BE2C (cell line): ENCODE measurements around the gene CCR9. TPM values are rescaled to one million over a fixed set of nuclear protein-coding genes. Genes with fewer than 3 reads are reported as not detected.

Experiments used
- DNase-seq: peaks from one replicate; pipeline ENCODE4 v3.0.0-alpha.2; 2020
- H3K27me3 ChIP-seq: fragments of 250-450 bp; sonication (Bioruptor Pico); 2 replicates; pipeline ENCODE4 v1.5.1; 2020; ENCODE audit warnings: mild to moderate bottlenecking
- H3K36me3 ChIP-seq: fragments of 250-450 bp; sonication (Bioruptor Pico); 2 replicates; pipeline ENCODE4 v1.5.1; 2020; ENCODE audit warnings: mild to moderate bottlenecking
- H3K4me1 ChIP-seq: fragments of 250-450 bp; sonication (Bioruptor Pico); 2 replicates; pipeline ENCODE4 v1.5.1; 2020
- H3K4me3 ChIP-seq: 2 replicates; pipeline ENCODE4 v1.5.1; 2011; ENCODE audit warnings: low read depth, low read length
- H3K9me3 ChIP-seq: fragments of 250-450 bp; sonication (Bioruptor Pico); 2 replicates; pipeline ENCODE4 v1.5.1; 2020
- polyA plus RNA-seq: library from polyadenylated mRNA; unstranded; fragments of >200 nt; gene quantifications from one replicate; pipeline ENCODE4 v1.2.1, GENCODE V29; 2012; ENCODE audit warnings: low read depth, missing spikeins; ENCODE audit not compliant: insufficient read length, insufficient read depth
- TF ChIP-seq, protein P1 (sequence below): IDR thresholded peaks from 2 replicates; pipeline ENCODE4 v1.5.1; 2012; ENCODE audit warnings: mild to moderate bottlenecking, low read depth, low read length

The CCR9 gene
- polyA plus RNA-seq = not detected

DNA sequence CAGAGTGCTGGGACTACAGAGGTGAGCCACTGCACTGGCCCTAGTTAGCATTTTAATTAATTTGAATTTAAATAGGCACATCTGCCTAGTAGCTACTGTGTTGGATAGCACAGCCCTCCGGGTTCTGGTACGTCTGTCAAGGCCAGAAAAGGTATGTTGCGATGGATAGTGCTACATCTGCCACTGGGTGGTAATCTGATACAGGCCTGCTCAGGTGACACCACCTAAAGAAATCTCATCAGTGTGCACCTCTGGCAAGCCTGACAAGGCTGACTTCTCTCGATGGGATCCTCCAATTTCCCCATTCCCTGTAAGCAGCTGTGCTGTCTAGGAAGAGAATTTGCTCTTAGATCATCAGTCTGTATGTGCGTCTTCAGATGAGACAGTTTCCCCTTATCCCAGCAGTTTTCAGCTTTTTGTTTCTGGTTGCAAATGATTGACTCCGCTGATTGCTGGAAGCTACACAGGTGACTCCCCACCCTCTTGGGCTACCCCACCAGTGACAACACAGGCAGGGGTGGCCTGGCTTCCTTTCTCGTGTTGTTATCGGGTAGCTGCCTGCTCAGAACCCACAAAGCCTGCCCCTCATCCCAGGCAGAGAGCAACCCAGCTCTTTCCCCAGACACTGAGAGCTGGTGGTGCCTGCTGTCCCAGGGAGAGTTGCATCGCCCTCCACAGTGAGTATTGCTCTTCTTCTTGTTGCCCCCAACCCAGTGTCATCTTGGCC, at the start of gene CCR9:
Gene CCR9 (plus strand): TSS at position 565 of the 727 bp plus-strand sequence. CDS start 8,391 bp downstream, outside the sequence.
- Histone ChIP-seq H3K4me1 (no peaks in the 10 kb centered on the region), H3K4me3 (no peak within 1 kb of the TSS), H3K36me3 (no peaks in the 10 kb centered on the region), H3K9me3 (no peaks in the 10 kb centered on the region), H3K27me3 (no peaks in the 10 kb centered on the region)
- TF ChIP-seq, protein P1, sequence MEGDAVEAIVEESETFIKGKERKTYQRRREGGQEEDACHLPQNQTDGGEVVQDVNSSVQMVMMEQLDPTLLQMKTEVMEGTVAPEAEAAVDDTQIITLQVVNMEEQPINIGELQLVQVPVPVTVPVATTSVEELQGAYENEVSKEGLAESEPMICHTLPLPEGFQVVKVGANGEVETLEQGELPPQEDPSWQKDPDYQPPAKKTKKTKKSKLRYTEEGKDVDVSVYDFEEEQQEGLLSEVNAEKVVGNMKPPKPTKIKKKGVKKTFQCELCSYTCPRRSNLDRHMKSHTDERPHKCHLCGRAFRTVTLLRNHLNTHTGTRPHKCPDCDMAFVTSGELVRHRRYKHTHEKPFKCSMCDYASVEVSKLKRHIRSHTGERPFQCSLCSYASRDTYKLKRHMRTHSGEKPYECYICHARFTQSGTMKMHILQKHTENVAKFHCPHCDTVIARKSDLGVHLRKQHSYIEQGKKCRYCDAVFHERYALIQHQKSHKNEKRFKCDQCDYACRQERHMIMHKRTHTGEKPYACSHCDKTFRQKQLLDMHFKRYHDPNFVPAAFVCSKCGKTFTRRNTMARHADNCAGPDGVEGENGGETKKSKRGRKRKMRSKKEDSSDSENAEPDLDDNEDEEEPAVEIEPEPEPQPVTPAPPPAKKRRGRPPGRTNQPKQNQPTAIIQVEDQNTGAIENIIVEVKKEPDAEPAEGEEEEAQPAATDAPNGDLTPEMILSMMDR = no peak
- no peak for DNase-seq

DNA sequence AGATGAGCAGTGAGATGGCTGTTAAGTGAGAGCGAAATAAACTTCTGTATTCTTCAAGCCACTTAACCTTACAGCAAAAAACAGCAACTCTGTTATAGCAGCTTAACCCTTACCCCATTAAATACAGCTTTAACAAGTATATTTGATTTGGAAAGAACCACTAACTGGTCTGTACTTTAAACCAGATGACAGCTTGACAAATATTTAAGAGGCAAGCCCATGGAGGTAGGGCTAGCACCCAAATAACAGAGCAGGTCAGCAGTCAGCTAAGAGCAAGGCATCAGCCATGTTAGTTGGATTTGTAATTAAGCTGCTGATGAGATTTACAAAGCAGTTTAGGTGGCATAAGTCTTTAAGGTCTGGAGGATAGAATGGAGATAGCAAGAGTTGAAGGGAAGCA, 47.9 kb upstream of the CCR9 start:
- H3K4me1 ChIP-seq = no peaks in the 10 kb centered on the region
- DNase-seq = no peak
- no peaks in the 10 kb centered on the region for H3K27me3 ChIP-seq
- H3K36me3 ChIP-seq = no peaks in the 10 kb centered on the region
- TF ChIP-seq, protein P1 = no peak
- no peak overlapping the region for H3K4me3 ChIP-seq
- no peaks in the 10 kb centered on the region for H3K9me3 ChIP-seq

- TF ChIP-seq, protein P1 = no peak
- no peaks in the 10 kb centered on the region for H3K9me3 ChIP-seq
- H3K27me3 ChIP-seq = no peaks in the 10 kb centered on the region
- no peaks in the 10 kb centered on the region for H3K4me1 ChIP-seq
- H3K4me3 ChIP-seq = peak overlapping the region; percentile 71
- peak; percentile 23 for DNase-seq
- H3K36me3 ChIP-seq = no peaks in the 10 kb centered on the region
Measured at GRCh38 chr3:45841420-45841756, 45.0 kb upstream of the CCR9 start.

- Histone ChIP-seq H3K4me1 (no peaks in the 10 kb centered on the region), H3K27me3 (no peaks in the 10 kb centered on the region), H3K36me3 (no peaks in the 10 kb centered on the region), H3K4me3 (peak within 1 kb of the TSS; percentile 71), H3K9me3 (no peaks in the 10 kb centered on the region)
- TF ChIP-seq, protein P1 = no peak
- DNase-seq = peak; percentile 83
Measured at GRCh38 chr3:45841757-45842491, 44.4 kb upstream of the CCR9 start, which contains the start of gene LZTFL1. TSS of gene LZTFL1 (minus strand) at chr3:45842119. CDS start at chr3:45841991, 128 bp downstream.

- Histone ChIP-seq H3K36me3 (no peaks in the 10 kb centered on the region), H3K9me3 (no peaks in the 10 kb centered on the region), H3K4me3 (no peak overlapping the region), H3K27me3 (no peaks in the 10 kb centered on the region), H3K4me1 (no peaks in the 10 kb centered on the region)
- TF ChIP-seq, protein P1 = no peak
- DNase-seq = no peak
Measured at GRCh38 chr3:45842851-45843625, 43.3 kb upstream of the CCR9 start.
